Measurements from ENCODE around the gene VRK1.

- TF ChIP-seq CTCF (IDR thresholded peaks at IDR 0.05) (no peak), POLR2A (IDR thresholded peaks at IDR 0.05) (no peak)
Observed at GRCh38 chr14:96904201-96904600, 107.0 kb downstream of the VRK1 start.
